Measurements from ENCODE around the gene PVALEF. TPM values are rescaled to one million over a fixed set of nuclear protein-coding genes. Genes with fewer than 3 reads are reported as not detected.

PVALEF gene
- total RNA-seq, 1 donor from 2014 or later = not detected

GRCh38 chr17:81210868-81211267 lies 45.6 kb downstream of the PVALEF start:
- no peak for DNase-seq (ENCODE audit: extremely low spot score, unreplicated experiment)
- Mint-ChIP-seq H3K9me3 (ENCODE audit: unreplicated experiment) (no peaks in the 10 kb centered on the region), H3K4me3 (ENCODE audit: unreplicated experiment) (no peak overlapping the region), H3K4me1 (ENCODE audit: unreplicated experiment) (peaks cover 3% of the 10 kb centered on the region), H3K27me3 (ENCODE audit: unreplicated experiment) (no peaks in the 10 kb centered on the region), H3K36me3 (ENCODE audit: unreplicated experiment) (no peaks in the 10 kb centered on the region), H3K27ac (ENCODE audit: unreplicated experiment) (no peak overlapping the region)
- TF ChIP-seq CTCF (IDR thresholded peaks at IDR 0.05) = no peak

GRCh38 chr17:81212365-81212764 lies 47.1 kb downstream of the PVALEF start:
- no peak for TF ChIP-seq CTCF (IDR thresholded peaks at IDR 0.05)
- Mint-ChIP-seq H3K27me3 (ENCODE audit: unreplicated experiment) (no peaks in the 10 kb centered on the region), H3K4me3 (ENCODE audit: unreplicated experiment) (no peak overlapping the region), H3K4me1 (ENCODE audit: unreplicated experiment) (peaks cover 3% of the 10 kb centered on the region), H3K27ac (ENCODE audit: unreplicated experiment) (no peak overlapping the region), H3K36me3 (ENCODE audit: unreplicated experiment) (no peaks in the 10 kb centered on the region), H3K9me3 (ENCODE audit: unreplicated experiment) (no peaks in the 10 kb centered on the region)
- DNase-seq (ENCODE audit: extremely low spot score, unreplicated experiment) = no peak

GRCh38 chr17:81213978-81214377 lies 48.7 kb downstream of the PVALEF start:
- no peak for TF ChIP-seq CTCF (IDR thresholded peaks at IDR 0.05)
- H3K9me3 Mint-ChIP-seq (ENCODE audit: unreplicated experiment) = no peaks in the 10 kb centered on the region
- H3K4me1 Mint-ChIP-seq (ENCODE audit: unreplicated experiment) = peaks cover 3% of the 10 kb centered on the region
- H3K36me3 Mint-ChIP-seq (ENCODE audit: unreplicated experiment) = peaks cover under 1% of the 10 kb centered on the region
- no peak for DNase-seq (ENCODE audit: extremely low spot score, unreplicated experiment)
- no peak overlapping the region for H3K27ac Mint-ChIP-seq (ENCODE audit: unreplicated experiment)
- H3K27me3 Mint-ChIP-seq (ENCODE audit: unreplicated experiment) = no peaks in the 10 kb centered on the region
- H3K4me3 Mint-ChIP-seq (ENCODE audit: unreplicated experiment) = no peak overlapping the region

- Mint-ChIP-seq H3K4me3 (ENCODE audit: unreplicated experiment) (no peak overlapping the region), H3K4me1 (ENCODE audit: unreplicated experiment) (peaks cover 11% of the 10 kb centered on the region), H3K36me3 (ENCODE audit: unreplicated experiment) (peaks cover 2% of the 10 kb centered on the region), H3K27ac (ENCODE audit: unreplicated experiment) (no peak overlapping the region), H3K9me3 (ENCODE audit: unreplicated experiment) (no peaks in the 10 kb centered on the region), H3K27me3 (ENCODE audit: unreplicated experiment) (no peaks in the 10 kb centered on the region)
- TF ChIP-seq CTCF (IDR thresholded peaks at IDR 0.05) = no peak
- DNase-seq (ENCODE audit: extremely low spot score, unreplicated experiment) = no peak
Measured at GRCh38 chr17:81217491-81217890, 52.2 kb downstream of the PVALEF start.

GRCh38 chr17:81218459-81218858 lies 53.2 kb downstream of the PVALEF start:
- H3K4me3 Mint-ChIP-seq (ENCODE audit: unreplicated experiment) = no peak overlapping the region
- H3K9me3 Mint-ChIP-seq (ENCODE audit: unreplicated experiment) = no peaks in the 10 kb centered on the region
- H3K36me3 Mint-ChIP-seq (ENCODE audit: unreplicated experiment) = peaks cover 2% of the 10 kb centered on the region
- no peak overlapping the region for H3K27ac Mint-ChIP-seq (ENCODE audit: unreplicated experiment)
- H3K27me3 Mint-ChIP-seq (ENCODE audit: unreplicated experiment) = no peaks in the 10 kb centered on the region
- H3K4me1 Mint-ChIP-seq (ENCODE audit: unreplicated experiment) = peaks cover 12% of the 10 kb centered on the region
- DNase-seq (ENCODE audit: extremely low spot score, unreplicated experiment) = no peak
- no peak for TF ChIP-seq CTCF (IDR thresholded peaks at IDR 0.05)

Measured in osteocyte (in vitro differentiated cells).